GM23248 (cell line): ENCODE measurements around the gene PNPLA5. TPM values are rescaled to one million over a fixed set of nuclear protein-coding genes. Genes with fewer than 3 reads are reported as not detected.

ENCODE experiments used
- DNase-seq: peaks from one replicate; pipeline ENCODE4 v3.0.0-alpha.2; 2015
- H2AFZ ChIP-seq: fragments of 200-600 bp; sonication (generic); 2 replicates; pipeline ENCODE4 v1.6.1; 2016; ENCODE audit warnings: antibody characterized with exemption
- H3F3A ChIP-seq: fragments of 200-600 bp; sonication (generic); 2 replicates; pipeline ENCODE4 v1.6.1; 2016; ENCODE audit warnings: mild to moderate bottlenecking, antibody characterized with exemption, mixed run types; ENCODE audit not compliant: insufficient read depth
- H3K27ac ChIP-seq: fragments of 200-600 bp; sonication (generic); 2 replicates; pipeline ENCODE4 v1.5.1; 2016; ENCODE audit warnings: mild to moderate bottlenecking
- H3K27me3 ChIP-seq: fragments of 200-600 bp; sonication (generic); replicated peaks from 2 replicates; pipeline ENCODE4 v1.6.1; 2016; ENCODE audit warnings: mild to moderate bottlenecking; ENCODE audit not compliant: insufficient read depth
- H3K36me3 ChIP-seq: fragments of 200-600 bp; sonication (generic); 2 replicates; pipeline ENCODE4 v1.6.1; 2016; ENCODE audit warnings: low read depth, mild to moderate bottlenecking
- H3K4me1 ChIP-seq: fragments of 200-600 bp; sonication (generic); 2 replicates; pipeline ENCODE4 v1.6.1; 2016; ENCODE audit warnings: mild to moderate bottlenecking; ENCODE audit not compliant: insufficient read depth
- H3K4me2 ChIP-seq: fragments of 200-600 bp; sonication (generic); one replicate; pipeline ENCODE4 v1.6.1; 2016; ENCODE audit warnings: mild to moderate bottlenecking; ENCODE audit not compliant: unreplicated experiment
- H3K4me3 ChIP-seq: fragments of 200-600 bp; sonication (generic); 2 replicates; pipeline ENCODE4 v1.5.1; 2016; ENCODE audit warnings: mild to moderate bottlenecking
- H3K79me2 ChIP-seq: fragments of 200-600 bp; sonication (generic); 2 replicates; pipeline ENCODE4 v1.6.1; 2016; ENCODE audit warnings: mild to moderate bottlenecking; ENCODE audit not compliant: insufficient read depth
- H3K9ac ChIP-seq: fragments of 200-600 bp; sonication (generic); 2 replicates; pipeline ENCODE4 v1.6.1; 2016; ENCODE audit warnings: mild to moderate bottlenecking
- H3K9me2 ChIP-seq: fragments of 200-600 bp; sonication (generic); 2 replicates; pipeline ENCODE4 v1.6.1; 2016; ENCODE audit warnings: mixed run types, mild to moderate bottlenecking, moderate library complexity; ENCODE audit not compliant: insufficient read depth
- H3K9me3 ChIP-seq: fragments of 200-600 bp; sonication (generic); one replicate; pipeline ENCODE4 v1.6.1; 2017; ENCODE audit warnings: low read depth
- H4K20me1 ChIP-seq: fragments of 200-600 bp; sonication (generic); 2 replicates; pipeline ENCODE4 v1.6.0; 2016; ENCODE audit not compliant: insufficient read depth
- EZH2 ChIP-seq: fragments of 200-600 bp; sonication (generic); IDR thresholded peaks from 2 replicates; pipeline ENCODE4 v1.6.1; 2018; ENCODE audit warnings: antibody characterized with exemption, mild to moderate bottlenecking; ENCODE audit not compliant: insufficient read depth, poor library complexity, severe bottlenecking
- EZH2phosphoT487 ChIP-seq: fragments of 200-600 bp; sonication (generic); IDR thresholded peaks from 2 replicates; pipeline ENCODE4 v1.6.1; 2018; ENCODE audit warnings: antibody characterized with exemption, moderate library complexity, mild to moderate bottlenecking, low read depth; ENCODE audit not compliant: insufficient read depth
- WGBS, 2 experiments: methylation state at CpG; one replicate each; pipeline ENCODE4 v1.1.6; 2015 to 2017; ENCODE audit warnings: low lambda C conversion rate in 2 of 2, low coverage in 1 of 2; ENCODE audit errors: missing lambda C conversion rate in 2 of 2; 5-methylcytosine and 5-hydroxymethylcytosine counted together
- in situ Hi-C: fragments of 300-500 bp; cut with MboI; formaldehyde crosslinking; loops from 2 replicates; pipeline ENCODE4 v1.15.0; 2020
- polyA plus RNA-seq: library from polyadenylated mRNA; unstranded; fragments of >200 nt; fragmentation: Nextera tagmentation; extraction: Ambion mirVana; gene quantifications from 2 replicates; pipeline ENCODE4 v1.2.1, GENCODE V29; 2016
- total RNA-seq: library from RNA; depleted of rRNA; stranded (reverse); fragments of >200 nt; shearing (Covaris generic); gene quantifications from 2 replicates; pipeline ENCODE4 v1.2.3, GENCODE V29; 2014

PNPLA5 gene
- total and polyA plus RNA-seq, 2 experiments from 2014 or later = not detected

GRCh38 chr22:43835166-43835565, 56.6 kb downstream of the PNPLA5 start:
- in situ Hi-C loops = no loop called here

GRCh38 chr22:43833286-43834240, 58.2 kb downstream of the PNPLA5 start:
- H3F3A ChIP-seq = peaks cover 10% of the 10 kb centered on the region; the same call in 1 of the 2 replicates
- H3K4me3 ChIP-seq = no peak overlapping the region
- H3K79me2 ChIP-seq = no peaks in the 10 kb centered on the region
- H3K27ac ChIP-seq = no peak overlapping the region
- no peaks in the 10 kb centered on the region for H3K27me3 ChIP-seq
- no peaks in the 10 kb centered on the region for H3K9me3 ChIP-seq
- WGBS, 2 experiments = 75 to 76% methylated on average over 33 to 34 of the region's 36 CpGs
- no peak overlapping the region for H2AFZ ChIP-seq
- no peak for DNase-seq
- H3K9me2 ChIP-seq = no peaks in the 10 kb centered on the region
- no peak for TF ChIP-seq EZH2phosphoT487
- TF ChIP-seq EZH2 = no peak
- in situ Hi-C loops = no loop called here
- H3K4me2 ChIP-seq = no peak overlapping the region
- H3K4me1 ChIP-seq = peaks cover 11% of the 10 kb centered on the region
- no peaks in the 10 kb centered on the region for H3K36me3 ChIP-seq
- no peaks in the 10 kb centered on the region for H4K20me1 ChIP-seq
- H3K9ac ChIP-seq = no peak overlapping the region

More at GRCh38 chr22:43835166-43835565, 56.6 kb downstream of the PNPLA5 start:
- H4K20me1 ChIP-seq = no peaks in the 10 kb centered on the region
- no peak overlapping the region for H3K4me2 ChIP-seq
- WGBS, 2 experiments = 79 to 81% methylated on average over 12 of the region's 12 CpGs
- no peak overlapping the region for H3K9ac ChIP-seq
- TF ChIP-seq EZH2phosphoT487 = no peak
- TF ChIP-seq EZH2 = no peak
- H2AFZ ChIP-seq = no peak overlapping the region
- H3K27me3 ChIP-seq = no peaks in the 10 kb centered on the region
- H3K4me1 ChIP-seq = peaks cover 4% of the 10 kb centered on the region
- H3K9me3 ChIP-seq = no peaks in the 10 kb centered on the region
- H3K4me3 ChIP-seq = no peak overlapping the region
- H3F3A ChIP-seq = 0 out of 2 replicates have a peak, but pooled peaks cover 3% of the 10 kb centered on the region
- DNase-seq = no peak
- H3K36me3 ChIP-seq = no peaks in the 10 kb centered on the region
- no peak overlapping the region for H3K27ac ChIP-seq
- H3K79me2 ChIP-seq = no peaks in the 10 kb centered on the region
- no peaks in the 10 kb centered on the region for H3K9me2 ChIP-seq

GRCh38 chr22:43832393-43833265, 59.2 kb downstream of the PNPLA5 start:
- 72 to 88% methylated on average over 12 to 14 of the region's 18 CpGs for WGBS, 2 experiments
- Histone ChIP-seq H3K27me3 (no peaks in the 10 kb centered on the region), H3K4me2 (no peak overlapping the region), H3K9ac (no peak overlapping the region), H3F3A (peaks cover 10% of the 10 kb centered on the region; the same call in 1 of the 2 replicates), H3K27ac (no peak overlapping the region), H3K36me3 (no peaks in the 10 kb centered on the region), H3K4me1 (peaks cover 11% of the 10 kb centered on the region), H3K9me2 (no peaks in the 10 kb centered on the region), H3K4me3 (no peak overlapping the region), H4K20me1 (no peaks in the 10 kb centered on the region), H3K79me2 (no peaks in the 10 kb centered on the region), H2AFZ (no peak overlapping the region), H3K9me3 (no peaks in the 10 kb centered on the region)
- TF ChIP-seq EZH2 (no peak), EZH2phosphoT487 (no peak)
- no peak for DNase-seq
- in situ Hi-C loops = no loop called here
